ENCODE data around the gene C1orf159. TPM values are rescaled to one million over a fixed set of nuclear protein-coding genes. Genes with fewer than 3 reads are reported as not detected.

The C1orf159 gene
- total and polyA plus RNA-seq, 2 experiments from 2014 or later = 9.6 to 21.5 TPM

DNA sequence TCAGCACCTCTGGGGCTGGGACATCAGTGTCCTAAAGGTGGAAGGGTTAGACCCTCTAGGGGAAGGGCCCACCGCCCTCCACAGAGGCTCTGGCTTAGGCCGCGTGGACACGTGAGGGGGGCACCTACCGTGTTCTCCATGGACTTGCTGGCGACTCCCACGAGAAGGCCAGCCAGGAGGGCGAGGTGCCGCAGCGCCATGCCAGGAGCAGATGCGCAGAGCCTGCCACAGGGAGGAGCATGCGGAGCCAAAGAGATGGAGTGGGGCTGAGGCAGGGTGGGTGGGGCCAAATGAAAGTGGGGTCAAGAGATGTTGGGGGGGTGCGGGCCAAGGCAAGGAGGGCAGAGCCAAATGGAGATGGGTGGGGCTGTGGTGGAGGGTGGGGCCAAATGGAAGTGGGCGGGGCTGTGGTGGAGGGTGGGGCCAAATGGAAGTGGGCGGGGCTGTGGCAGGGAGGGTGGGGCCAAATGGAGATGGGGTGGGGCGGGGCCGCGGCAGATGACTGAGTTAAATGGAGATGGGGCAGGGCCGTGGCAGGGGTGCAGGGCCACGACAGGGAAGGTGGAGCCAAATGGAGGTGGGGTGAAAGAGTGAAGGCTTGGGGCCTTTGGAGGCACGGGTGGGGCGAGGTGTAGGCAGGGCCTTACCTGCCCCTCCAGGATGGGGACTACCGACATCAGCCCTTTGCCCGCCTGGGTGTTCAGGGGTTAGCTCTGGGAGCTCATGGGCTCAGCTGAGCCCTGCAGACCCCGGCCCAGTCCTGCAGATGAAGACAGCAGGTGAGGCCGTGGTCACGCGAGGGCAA, 24.3 kb downstream of the C1orf159 start (continued):
- TF ChIP-seq, protein P1, sequence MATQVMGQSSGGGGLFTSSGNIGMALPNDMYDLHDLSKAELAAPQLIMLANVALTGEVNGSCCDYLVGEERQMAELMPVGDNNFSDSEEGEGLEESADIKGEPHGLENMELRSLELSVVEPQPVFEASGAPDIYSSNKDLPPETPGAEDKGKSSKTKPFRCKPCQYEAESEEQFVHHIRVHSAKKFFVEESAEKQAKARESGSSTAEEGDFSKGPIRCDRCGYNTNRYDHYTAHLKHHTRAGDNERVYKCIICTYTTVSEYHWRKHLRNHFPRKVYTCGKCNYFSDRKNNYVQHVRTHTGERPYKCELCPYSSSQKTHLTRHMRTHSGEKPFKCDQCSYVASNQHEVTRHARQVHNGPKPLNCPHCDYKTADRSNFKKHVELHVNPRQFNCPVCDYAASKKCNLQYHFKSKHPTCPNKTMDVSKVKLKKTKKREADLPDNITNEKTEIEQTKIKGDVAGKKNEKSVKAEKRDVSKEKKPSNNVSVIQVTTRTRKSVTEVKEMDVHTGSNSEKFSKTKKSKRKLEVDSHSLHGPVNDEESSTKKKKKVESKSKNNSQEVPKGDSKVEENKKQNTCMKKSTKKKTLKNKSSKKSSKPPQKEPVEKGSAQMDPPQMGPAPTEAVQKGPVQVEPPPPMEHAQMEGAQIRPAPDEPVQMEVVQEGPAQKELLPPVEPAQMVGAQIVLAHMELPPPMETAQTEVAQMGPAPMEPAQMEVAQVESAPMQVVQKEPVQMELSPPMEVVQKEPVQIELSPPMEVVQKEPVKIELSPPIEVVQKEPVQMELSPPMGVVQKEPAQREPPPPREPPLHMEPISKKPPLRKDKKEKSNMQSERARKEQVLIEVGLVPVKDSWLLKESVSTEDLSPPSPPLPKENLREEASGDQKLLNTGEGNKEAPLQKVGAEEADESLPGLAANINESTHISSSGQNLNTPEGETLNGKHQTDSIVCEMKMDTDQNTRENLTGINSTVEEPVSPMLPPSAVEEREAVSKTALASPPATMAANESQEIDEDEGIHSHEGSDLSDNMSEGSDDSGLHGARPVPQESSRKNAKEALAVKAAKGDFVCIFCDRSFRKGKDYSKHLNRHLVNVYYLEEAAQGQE (IDR thresholded peaks at IDR 0.05; ENCODE audit: unreplicated experiment) = no peak

DNA sequence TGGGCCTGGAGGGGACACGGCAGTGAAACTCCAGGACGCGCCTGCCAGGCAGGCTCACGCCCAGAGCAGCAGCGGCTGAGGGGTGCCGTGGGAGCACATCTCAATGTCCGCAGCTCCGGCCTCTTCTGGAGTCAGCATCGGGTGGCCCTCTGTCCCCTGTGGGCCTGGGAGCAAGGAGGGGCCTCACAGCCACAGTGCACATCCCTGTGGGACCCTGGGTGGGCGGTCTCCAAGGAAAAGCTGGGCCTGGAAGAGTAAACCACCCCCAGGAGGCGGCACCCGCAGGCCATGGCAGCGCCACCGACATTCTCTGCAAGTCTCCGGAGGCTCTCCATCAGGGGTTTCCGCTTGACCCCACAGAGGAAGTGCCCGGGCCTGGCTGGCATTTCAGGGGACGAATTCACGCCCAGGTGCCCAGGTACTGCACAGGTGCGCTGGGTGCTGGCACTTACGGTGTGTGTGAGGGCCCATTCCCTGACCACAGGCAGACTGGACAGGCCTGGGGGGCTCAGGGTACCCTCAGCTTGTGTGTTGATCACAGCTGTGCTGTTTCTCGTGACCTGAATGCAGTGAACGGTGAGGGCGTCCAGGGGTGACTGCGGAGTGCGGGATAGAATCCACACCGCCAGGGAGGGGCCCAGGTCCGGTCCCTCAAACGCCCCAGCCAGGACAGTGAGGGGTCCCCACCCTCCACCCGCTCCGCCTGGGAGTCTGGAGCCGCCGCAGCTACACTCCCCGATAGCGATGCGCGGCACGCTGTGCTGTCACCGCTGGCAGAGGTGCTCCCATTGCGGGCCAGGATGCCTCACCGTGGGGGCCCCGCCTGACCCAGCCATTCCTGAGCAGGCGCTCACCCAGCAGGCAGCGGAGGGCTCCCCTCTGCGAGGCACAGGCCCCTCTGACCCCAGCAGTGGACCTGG, 25.2 kb downstream of the C1orf159 start:
- Histone ChIP-seq H4K20me1 (replicated peaks; ENCODE audit: insufficient read depth) (no peaks in the 10 kb centered on the region), H3K79me2 (replicated peaks; ENCODE audit: insufficient read depth) (no peaks in the 10 kb centered on the region), H3K9me2 (ENCODE audit: insufficient read depth) (no peaks in the 10 kb centered on the region), H3K4me3 (no peak overlapping the region), H2AFZ (no peak overlapping the region), H3F3A (replicated peaks; ENCODE audit: low read depth) (no peaks in the 10 kb centered on the region), H3K27me3 (ENCODE audit: insufficient read depth) (no peaks in the 10 kb centered on the region; the same call in 1 of the 2 replicates), H3K4me2 (no peak overlapping the region), H3K27ac (ENCODE audit: low read depth) (no peak overlapping the region), H3K36me3 (ENCODE audit: insufficient read depth) (no peaks in the 10 kb centered on the region), H3K4me1 (ENCODE audit: insufficient read depth) (no peaks in the 10 kb centered on the region)
- Mint-ChIP-seq H3K36me3 (ENCODE audit: low read depth) (peaks cover 6% of the 10 kb centered on the region; the same call in 2 of the 3 replicates), H3K27ac (no peak overlapping the region), H3K27me3 (ENCODE audit: insufficient read depth, low read depth, poor library complexity) (peaks cover 12% of the 10 kb centered on the region), H3K4me1 (no peaks in the 10 kb centered on the region), H3K9me3 (peaks cover 16% of the 10 kb centered on the region), H3K4me3 (no peak overlapping the region)
- TF ChIP-seq POLR2AphosphoS5 (IDR thresholded peaks at IDR 0.05; ENCODE audit: low read depth) = no peak
- TF ChIP-seq JUNB (IDR thresholded peaks at IDR 0.05; ENCODE audit: unreplicated experiment) = no peak
- no peak for ATAC-seq
- no peak for DNase-seq (ENCODE audit: low spot score)

DNA sequence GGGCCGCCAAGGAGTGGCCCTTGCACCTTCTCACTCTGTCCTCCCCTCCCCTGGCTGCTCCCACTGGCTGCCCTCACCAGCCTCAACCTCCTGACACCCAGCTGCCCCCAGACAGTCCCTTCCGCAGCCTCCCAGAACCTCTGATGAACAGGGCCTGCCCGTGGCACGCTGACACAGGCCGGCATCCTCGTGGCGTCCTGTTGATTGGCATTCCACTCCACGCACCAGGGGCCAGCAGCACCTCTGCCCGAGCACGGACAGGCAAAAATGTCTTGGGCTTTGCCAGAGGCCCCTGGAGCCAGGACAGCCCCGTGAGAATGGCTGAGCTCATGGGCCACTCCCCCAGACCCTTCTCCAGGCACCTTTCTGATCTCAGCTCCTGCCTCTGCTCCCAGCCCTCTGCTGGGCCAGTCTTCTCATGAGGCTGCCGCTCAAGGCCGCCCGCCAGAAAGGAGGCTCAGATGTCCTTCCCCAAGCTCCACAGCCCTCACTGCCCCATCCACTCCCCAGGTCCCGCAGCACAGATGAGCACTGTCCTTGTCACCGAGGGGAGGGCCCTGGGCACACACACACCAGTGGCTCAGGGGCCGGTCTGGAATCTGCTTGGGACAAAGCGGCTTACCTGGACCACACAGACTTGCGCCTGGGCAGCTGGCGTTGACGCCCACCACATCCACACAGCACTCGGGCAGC, 26.0 kb downstream of the C1orf159 start:
- no peak overlapping the region for H3K27ac ChIP-seq (ENCODE audit: low read depth)
- H3K9me3 Mint-ChIP-seq = peaks cover 11% of the 10 kb centered on the region
- H3F3A ChIP-seq (replicated peaks; ENCODE audit: low read depth) = no peaks in the 10 kb centered on the region
- H4K20me1 ChIP-seq (replicated peaks; ENCODE audit: insufficient read depth) = no peaks in the 10 kb centered on the region
- H2AFZ ChIP-seq = no peak overlapping the region
- ATAC-seq (no peak), DNase-seq (ENCODE audit: low spot score) (no peak)
- H3K27me3 Mint-ChIP-seq (ENCODE audit: insufficient read depth, low read depth, poor library complexity) = peaks cover 12% of the 10 kb centered on the region
- H3K4me2 ChIP-seq = no peak overlapping the region
- H3K4me3 Mint-ChIP-seq = no peak overlapping the region
- H3K36me3 ChIP-seq (ENCODE audit: insufficient read depth) = no peaks in the 10 kb centered on the region
- no peak overlapping the region for H3K27ac Mint-ChIP-seq
- H3K27me3 ChIP-seq (ENCODE audit: insufficient read depth) = no peaks in the 10 kb centered on the region
- no peaks in the 10 kb centered on the region for H3K9me2 ChIP-seq (ENCODE audit: insufficient read depth)
- no peaks in the 10 kb centered on the region for H3K79me2 ChIP-seq (replicated peaks; ENCODE audit: insufficient read depth)
- no peak overlapping the region for H3K4me3 ChIP-seq
- peaks cover 6% of the 10 kb centered on the region; the same call in 2 of the 3 replicates for H3K36me3 Mint-ChIP-seq (ENCODE audit: low read depth)
- no peaks in the 10 kb centered on the region for H3K4me1 ChIP-seq (ENCODE audit: insufficient read depth)
- no peaks in the 10 kb centered on the region for H3K4me1 Mint-ChIP-seq
- TF ChIP-seq, protein P2, sequence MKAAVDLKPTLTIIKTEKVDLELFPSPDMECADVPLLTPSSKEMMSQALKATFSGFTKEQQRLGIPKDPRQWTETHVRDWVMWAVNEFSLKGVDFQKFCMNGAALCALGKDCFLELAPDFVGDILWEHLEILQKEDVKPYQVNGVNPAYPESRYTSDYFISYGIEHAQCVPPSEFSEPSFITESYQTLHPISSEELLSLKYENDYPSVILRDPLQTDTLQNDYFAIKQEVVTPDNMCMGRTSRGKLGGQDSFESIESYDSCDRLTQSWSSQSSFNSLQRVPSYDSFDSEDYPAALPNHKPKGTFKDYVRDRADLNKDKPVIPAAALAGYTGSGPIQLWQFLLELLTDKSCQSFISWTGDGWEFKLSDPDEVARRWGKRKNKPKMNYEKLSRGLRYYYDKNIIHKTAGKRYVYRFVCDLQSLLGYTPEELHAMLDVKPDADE (IDR thresholded peaks at IDR 0.05) = no peak
- TF ChIP-seq, protein P3, sequence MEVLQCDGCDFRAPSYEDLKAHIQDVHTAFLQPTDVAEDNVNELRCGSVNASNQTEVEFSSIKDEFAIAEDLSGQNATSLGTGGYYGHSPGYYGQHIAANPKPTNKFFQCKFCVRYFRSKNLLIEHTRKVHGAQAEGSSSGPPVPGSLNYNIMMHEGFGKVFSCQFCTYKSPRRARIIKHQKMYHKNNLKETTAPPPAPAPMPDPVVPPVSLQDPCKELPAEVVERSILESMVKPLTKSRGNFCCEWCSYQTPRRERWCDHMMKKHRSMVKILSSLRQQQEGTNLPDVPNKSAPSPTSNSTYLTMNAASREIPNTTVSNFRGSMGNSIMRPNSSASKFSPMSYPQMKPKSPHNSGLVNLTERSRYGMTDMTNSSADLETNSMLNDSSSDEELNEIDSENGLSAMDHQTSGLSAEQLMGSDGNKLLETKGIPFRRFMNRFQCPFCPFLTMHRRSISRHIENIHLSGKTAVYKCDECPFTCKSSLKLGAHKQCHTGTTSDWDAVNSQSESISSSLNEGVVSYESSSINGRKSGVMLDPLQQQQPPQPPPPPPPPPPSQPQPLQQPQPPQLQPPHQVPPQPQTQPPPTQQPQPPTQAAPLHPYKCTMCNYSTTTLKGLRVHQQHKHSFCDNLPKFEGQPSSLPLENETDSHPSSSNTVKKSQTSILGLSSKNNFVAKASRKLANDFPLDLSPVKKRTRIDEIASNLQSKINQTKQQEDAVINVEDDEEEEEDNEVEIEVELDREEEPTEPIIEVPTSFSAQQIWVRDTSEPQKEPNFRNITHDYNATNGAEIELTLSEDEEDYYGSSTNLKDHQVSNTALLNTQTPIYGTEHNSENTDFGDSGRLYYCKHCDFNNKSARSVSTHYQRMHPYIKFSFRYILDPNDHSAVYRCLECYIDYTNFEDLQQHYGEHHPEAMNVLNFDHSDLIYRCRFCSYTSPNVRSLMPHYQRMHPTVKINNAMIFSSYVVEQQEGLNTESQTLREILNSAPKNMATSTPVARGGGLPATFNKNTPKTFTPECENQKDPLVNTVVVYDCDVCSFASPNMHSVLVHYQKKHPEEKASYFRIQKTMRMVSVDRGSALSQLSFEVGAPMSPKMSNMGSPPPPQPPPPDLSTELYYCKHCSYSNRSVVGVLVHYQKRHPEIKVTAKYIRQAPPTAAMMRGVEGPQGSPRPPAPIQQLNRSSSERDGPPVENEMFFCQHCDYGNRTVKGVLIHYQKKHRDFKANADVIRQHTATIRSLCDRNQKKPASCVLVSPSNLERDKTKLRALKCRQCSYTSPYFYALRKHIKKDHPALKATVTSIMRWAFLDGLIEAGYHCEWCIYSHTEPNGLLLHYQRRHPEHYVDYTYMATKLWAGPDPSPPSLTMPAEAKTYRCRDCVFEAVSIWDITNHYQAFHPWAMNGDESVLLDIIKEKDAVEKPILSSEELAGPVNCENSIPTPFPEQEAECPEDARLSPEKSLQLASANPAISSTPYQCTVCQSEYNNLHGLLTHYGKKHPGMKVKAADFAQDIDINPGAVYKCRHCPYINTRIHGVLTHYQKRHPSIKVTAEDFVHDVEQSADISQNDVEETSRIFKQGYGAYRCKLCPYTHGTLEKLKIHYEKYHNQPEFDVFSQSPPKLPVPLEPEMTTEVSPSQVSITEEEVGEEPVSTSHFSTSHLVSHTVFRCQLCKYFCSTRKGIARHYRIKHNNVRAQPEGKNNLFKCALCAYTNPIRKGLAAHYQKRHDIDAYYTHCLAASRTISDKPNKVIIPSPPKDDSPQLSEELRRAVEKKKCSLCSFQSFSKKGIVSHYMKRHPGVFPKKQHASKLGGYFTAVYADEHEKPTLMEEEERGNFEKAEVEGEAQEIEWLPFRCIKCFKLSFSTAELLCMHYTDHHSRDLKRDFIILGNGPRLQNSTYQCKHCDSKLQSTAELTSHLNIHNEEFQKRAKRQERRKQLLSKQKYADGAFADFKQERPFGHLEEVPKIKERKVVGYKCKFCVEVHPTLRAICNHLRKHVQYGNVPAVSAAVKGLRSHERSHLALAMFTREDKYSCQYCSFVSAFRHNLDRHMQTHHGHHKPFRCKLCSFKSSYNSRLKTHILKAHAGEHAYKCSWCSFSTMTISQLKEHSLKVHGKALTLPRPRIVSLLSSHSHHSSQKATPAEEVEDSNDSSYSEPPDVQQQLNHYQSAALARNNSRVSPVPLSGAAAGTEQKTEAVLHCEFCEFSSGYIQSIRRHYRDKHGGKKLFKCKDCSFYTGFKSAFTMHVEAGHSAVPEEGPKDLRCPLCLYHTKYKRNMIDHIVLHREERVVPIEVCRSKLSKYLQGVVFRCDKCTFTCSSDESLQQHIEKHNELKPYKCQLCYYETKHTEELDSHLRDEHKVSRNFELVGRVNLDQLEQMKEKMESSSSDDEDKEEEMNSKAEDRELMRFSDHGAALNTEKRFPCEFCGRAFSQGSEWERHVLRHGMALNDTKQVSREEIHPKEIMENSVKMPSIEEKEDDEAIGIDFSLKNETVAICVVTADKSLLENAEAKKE (CRISPR knock-in tag; IDR thresholded peaks at IDR 0.05) = no peak
